Neural cell (in vitro differentiated cells): Measurements from ENCODE around the gene ACAP3. TPM values are rescaled to one million over a fixed set of nuclear protein-coding genes. Genes with fewer than 3 reads are reported as not detected.

Source experiments
- H2AFZ ChIP-seq: fragments of 200-600, 300-800 bp; sonication (generic), shearing (Covaris generic); 2 replicates; pipeline ENCODE4 v1.6.0; 2014; ENCODE audit warnings: low read depth, mild to moderate bottlenecking, antibody characterized with exemption, low read length, moderate library complexity
- H3F3A ChIP-seq: fragments of 200-600 bp; shearing (Covaris generic); 2 replicates; pipeline ENCODE4 v1.6.1; 2016; ENCODE audit warnings: mild to moderate bottlenecking, moderate library complexity, mixed read lengths, antibody characterized with exemption, low read length; ENCODE audit not compliant: insufficient read depth, poor library complexity, severe bottlenecking
- H3K27ac ChIP-seq: fragments of 200-600, 300-800 bp; sonication (generic), shearing (Covaris generic); 2 replicates; pipeline ENCODE4 v1.5.1; 2014; ENCODE audit warnings: mild to moderate bottlenecking, low read length, moderate library complexity
- H3K27me3 ChIP-seq: fragments of 300-800, 200-600 bp; sonication (generic), shearing (Covaris generic); 2 replicates; pipeline ENCODE4 v1.6.0; 2014; ENCODE audit warnings: mild to moderate bottlenecking, low read depth, low read length, moderate library complexity; ENCODE audit not compliant: insufficient read depth
- H3K36me3 ChIP-seq: fragments of 300-800, 200-600 bp; sonication (generic), shearing (Covaris generic); 2 replicates; pipeline ENCODE4 v1.5.1; 2014; ENCODE audit warnings: mild to moderate bottlenecking, antibody characterized with exemption, low read length, moderate library complexity; ENCODE audit not compliant: insufficient read depth
- H3K4me2 ChIP-seq: fragments of 300-800, 200-600 bp; sonication (generic), shearing (Covaris generic); 2 replicates; pipeline ENCODE4 v1.6.0; 2014; ENCODE audit warnings: mild to moderate bottlenecking, low read length
- H3K4me3 ChIP-seq: fragments of 300-800, 200-600 bp; sonication (generic), shearing (Covaris generic); 2 replicates; pipeline ENCODE4 v1.5.1; 2014; ENCODE audit warnings: mild to moderate bottlenecking, low read length, moderate library complexity
- H3K79me2 ChIP-seq: fragments of 200-600 bp; shearing (Covaris generic); replicated peaks from 2 replicates; pipeline ENCODE4 v1.6.0; 2014; ENCODE audit warnings: mild to moderate bottlenecking, low read length, moderate library complexity; ENCODE audit not compliant: insufficient read depth
- H3K9ac ChIP-seq: fragments of 300-800, 200-600 bp; sonication (generic), shearing (Covaris generic); 2 replicates; pipeline ENCODE4 v1.6.1; 2016; ENCODE audit warnings: mild to moderate bottlenecking, low read length, mixed read lengths
- H3K9me2 ChIP-seq: fragments of 200-600 bp; shearing (Covaris generic); 2 replicates; pipeline ENCODE4 v1.6.1; 2016; ENCODE audit warnings: mild to moderate bottlenecking, low read length, mixed read lengths; ENCODE audit not compliant: insufficient read depth
- H3K9me3 ChIP-seq: fragments of 200-600, 300-800 bp; sonication (generic), shearing (Covaris generic); 2 replicates; pipeline ENCODE4 v1.6.1; 2016; ENCODE audit warnings: mild to moderate bottlenecking, mixed run types, low read length, moderate library complexity, mixed read lengths
- H4K20me1 ChIP-seq: fragments of 200-600 bp; shearing (Covaris generic); 2 replicates; pipeline ENCODE4 v1.6.1; 2016; ENCODE audit warnings: mild to moderate bottlenecking, mixed run types; ENCODE audit not compliant: insufficient read depth
- CTCF ChIP-seq: fragments of 450-650 bp; IDR thresholded peaks from 2 replicates; pipeline ENCODE4 v1.5.1; 2014; ENCODE audit warnings: antibody characterized with exemption, mild to moderate bottlenecking, moderate library complexity; ENCODE audit not compliant: poor library complexity, severe bottlenecking
- EP300 ChIP-seq: fragments of 450-650 bp; conservative IDR thresholded peaks from 2 replicates; pipeline ENCODE4 v1.6.1; 2014; ENCODE audit warnings: antibody characterized with exemption, mild to moderate bottlenecking, moderate library complexity; ENCODE audit not compliant: poor library complexity, severe bottlenecking
- EZH2 ChIP-seq: fragments of 200-600, 300-800 bp; shearing (Covaris generic), sonication (generic); IDR thresholded peaks from 2 replicates; pipeline ENCODE4 v1.6.1; 2014; ENCODE audit warnings: antibody characterized with exemption, low read length, borderline replicate concordance, mild to moderate bottlenecking; ENCODE audit not compliant: insufficient read depth, poor library complexity, severe bottlenecking
- MXI1 ChIP-seq: fragments of 450-650 bp; conservative IDR thresholded peaks from 2 replicates; pipeline ENCODE4 v1.6.1; 2014; ENCODE audit warnings: antibody characterized with exemption, mild to moderate bottlenecking; ENCODE audit not compliant: poor library complexity, severe bottlenecking
- POLR2AphosphoS5 ChIP-seq: IDR thresholded peaks from 2 replicates; pipeline ENCODE4 v1.6.1; 2012
- RAD21 ChIP-seq: fragments of 450-650 bp; conservative IDR thresholded peaks from 2 replicates; pipeline ENCODE4 v1.6.1; 2014; ENCODE audit warnings: antibody characterized with exemption, mild to moderate bottlenecking, moderate library complexity
- REST ChIP-seq: IDR thresholded peaks from 2 replicates; pipeline ENCODE4 v1.6.1; 2012; ENCODE audit warnings: borderline replicate concordance
- SMC3 ChIP-seq: fragments of 450-650 bp; conservative IDR thresholded peaks from 2 replicates; pipeline ENCODE4 v1.6.1; 2014; ENCODE audit warnings: antibody characterized with exemption, mild to moderate bottlenecking, moderate library complexity; ENCODE audit not compliant: poor library complexity
- TAF1 ChIP-seq: IDR thresholded peaks from 2 replicates; pipeline ENCODE4 v1.6.1; 2012; ENCODE audit warnings: low read depth
- polyA plus RNA-seq: library from polyadenylated mRNA; depleted of rRNA; stranded (reverse); fragments of >200 nt; gene quantifications from 2 replicates; pipeline ENCODE4 v1.2.3, GENCODE V29; 2014

Gene ACAP3
- polyA plus RNA-seq, 1 donor from 2014 or later = 186 TPM

DNA sequence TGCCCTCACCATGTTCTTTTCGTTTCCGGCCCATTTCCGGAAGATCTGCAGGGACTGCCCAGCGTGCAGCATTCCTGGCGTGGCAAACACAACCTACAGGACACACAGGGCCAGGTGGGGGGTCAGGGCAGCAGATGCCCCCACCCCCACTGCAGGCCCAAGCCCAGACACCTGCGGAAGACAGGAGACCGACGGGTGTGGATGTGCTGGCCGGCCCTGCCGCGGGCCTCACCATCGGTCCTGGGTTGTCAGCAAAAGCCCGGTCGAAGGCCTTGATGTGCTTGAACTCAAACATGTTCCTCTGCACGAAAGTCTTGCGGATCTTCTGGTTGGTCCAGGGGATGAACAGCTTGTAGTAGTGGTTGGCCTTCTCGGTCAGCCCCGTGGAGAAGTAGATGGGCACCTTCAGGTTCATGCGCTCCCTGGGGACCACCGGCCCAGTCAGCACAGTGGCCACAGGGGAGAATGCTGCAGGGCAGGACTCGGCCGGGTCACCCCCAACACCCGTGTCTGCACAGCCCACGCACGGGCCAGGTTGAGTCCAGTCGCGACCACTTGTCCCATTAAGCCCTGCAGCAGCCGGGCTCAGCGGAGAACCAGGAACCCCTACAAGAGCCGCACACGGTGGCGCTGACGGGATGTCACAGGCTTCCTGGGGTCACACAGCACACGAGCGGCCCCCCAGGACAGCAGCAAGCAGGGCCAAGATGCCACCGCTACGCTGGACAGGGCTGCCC is 5.9 kb upstream of the ACAP3 start:
- Histone ChIP-seq H2AFZ (no peak overlapping the region), H3K27me3 (no peaks in the 10 kb centered on the region), H3K9ac (no peak overlapping the region), H3K9me3 (no peaks in the 10 kb centered on the region), H3F3A (no peaks in the 10 kb centered on the region), H4K20me1 (no peaks in the 10 kb centered on the region), H3K9me2 (no peaks in the 10 kb centered on the region), H3K27ac (no peak overlapping the region), H3K4me3 (no peak overlapping the region), H3K4me2 (no peak overlapping the region), H3K36me3 (no peaks in the 10 kb centered on the region), H3K79me2 (no peaks in the 10 kb centered on the region)
- TF ChIP-seq RAD21 (no peak), CTCF (no peak), POLR2AphosphoS5 (no peak), EZH2 (no peak), EP300 (no peak), TAF1 (no peak), MXI1 (no peak), SMC3 (no peak)

DNA sequence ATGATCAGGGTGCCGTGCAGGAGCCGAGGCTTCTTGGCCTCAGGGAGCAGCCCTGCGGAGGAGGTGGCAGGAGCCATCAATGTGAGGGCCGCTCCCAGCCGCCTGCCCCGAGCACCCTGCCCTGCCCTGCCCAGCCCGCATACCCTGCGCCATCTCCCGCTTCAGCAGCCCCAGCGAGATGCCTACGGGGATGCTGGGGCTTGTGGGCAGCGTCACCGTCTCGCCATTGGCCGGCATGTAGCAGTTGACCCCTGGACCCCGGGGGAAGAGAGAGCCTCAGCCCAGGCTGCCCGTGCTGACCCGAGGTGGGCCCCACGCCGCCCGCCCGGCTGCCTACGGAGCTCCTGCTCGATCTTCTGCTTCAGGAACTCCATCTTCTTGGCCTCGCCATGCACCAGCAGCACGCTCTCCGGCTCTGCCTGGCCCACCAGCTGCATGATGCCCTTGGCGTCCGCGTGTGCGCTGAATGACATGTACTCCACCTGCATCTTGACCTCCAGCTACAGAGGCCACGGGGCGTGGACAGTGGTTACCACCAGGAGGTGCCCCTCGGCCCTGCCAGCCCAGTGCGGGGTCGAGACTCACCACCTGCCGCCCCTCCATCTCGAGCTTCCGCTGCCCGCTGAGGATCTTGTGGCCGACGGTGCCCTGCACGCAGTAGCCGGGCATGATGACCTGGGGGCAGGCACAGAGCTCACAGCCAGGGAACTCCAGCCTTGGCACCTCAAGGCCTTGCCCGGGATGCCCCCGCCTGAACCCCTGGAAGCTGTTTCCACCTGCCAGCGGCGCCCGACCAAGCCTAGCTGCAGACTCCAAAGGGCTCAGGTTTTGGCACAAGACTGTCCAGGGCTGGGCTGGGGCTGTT is 5.0 kb upstream of the ACAP3 start:
- H2AFZ ChIP-seq = no peak overlapping the region
- H3K27ac ChIP-seq = no peak overlapping the region
- H3K79me2 ChIP-seq = no peaks in the 10 kb centered on the region
- no peak overlapping the region for H3K4me3 ChIP-seq
- no peak overlapping the region for H3K4me2 ChIP-seq
- TF ChIP-seq RAD21 = no peak
- no peak for TF ChIP-seq CTCF
- no peak for TF ChIP-seq REST
- no peak for TF ChIP-seq TAF1
- TF ChIP-seq SMC3 = no peak
- no peak for TF ChIP-seq EZH2
- TF ChIP-seq POLR2AphosphoS5 = no peak
- no peak for TF ChIP-seq MXI1
- no peak for TF ChIP-seq EP300
- H3K9ac ChIP-seq = no peak overlapping the region
- H3K9me3 ChIP-seq = no peaks in the 10 kb centered on the region
- H3F3A ChIP-seq = no peaks in the 10 kb centered on the region
- no peaks in the 10 kb centered on the region for H3K36me3 ChIP-seq
- H4K20me1 ChIP-seq = no peaks in the 10 kb centered on the region
- H3K27me3 ChIP-seq = no peaks in the 10 kb centered on the region
- no peaks in the 10 kb centered on the region for H3K9me2 ChIP-seq
